Keratinocyte (primary cell): Measurements from ENCODE around the gene ERC1.

Experiments
- CTCF ChIP-seq, 3 experiments: IDR thresholded peaks in 1 of 3; conservative IDR thresholded peaks in 1 of 3; optimal IDR thresholded peaks in 1 of 3; 2 replicates in 2 of 3; 3 replicates in 1 of 3; pipeline versions ENCODE3 to v1.5.1; 2011; ENCODE audit warnings: low read length in 3 of 3, mild to moderate bottlenecking in 3 of 3, moderate library complexity in 2 of 3, control low read depth in 1 of 3, inconsistent platforms in 1 of 3; ENCODE audit not compliant: insufficient read depth in 2 of 3; ENCODE audit errors: extremely low read depth in 1 of 3
- EZH2 ChIP-seq: IDR thresholded peaks from one replicate; pipeline ENCODE4 v1.6.1; 2012; ENCODE audit warnings: inconsistent platforms, mild to moderate bottlenecking, low read length, moderate library complexity

- TF ChIP-seq CTCF (optimal IDR thresholded peaks at IDR 0.05 in 1 of 3, IDR thresholded peaks at IDR 0.05 in 1 of 3, conservative IDR thresholded peaks at IDR 0.05 in 1 of 3; ENCODE audit: extremely low read depth in 1 of 3, insufficient read depth in 2 of 3, low read length in 3 of 3) (no peak), EZH2 (no peak)
These were observed 299.7 kb downstream of the ERC1 start for GRCh38 chr12:1290716-1291115.
